Mesendoderm (in vitro differentiated cells): ENCODE data around the gene SLC1A2.

Experiments
- DNase-seq: peaks from one replicate; pipeline ENCODE4 v3.0.0; 2013
- H2AK5ac ChIP-seq: 2 replicates; pipeline ENCODE4 v1.6.1; 2013; ENCODE audit warnings: low read length, inconsistent platforms
- H2BK120ac ChIP-seq: 2 replicates; pipeline ENCODE4 v1.6.1; 2013; ENCODE audit warnings: low read depth, mild to moderate bottlenecking, low read length, moderate library complexity, mixed read lengths
- H2BK15ac ChIP-seq: replicated peaks from 2 replicates; pipeline ENCODE4 v1.6.1; 2013; ENCODE audit warnings: low read depth, mild to moderate bottlenecking, moderate library complexity
- H2BK5ac ChIP-seq: 2 replicates; pipeline ENCODE4 v1.6.1; 2013; ENCODE audit warnings: low read length, inconsistent platforms
- H3K18ac ChIP-seq: 2 replicates; pipeline ENCODE4 v1.6.1; 2013; ENCODE audit warnings: mild to moderate bottlenecking, low read length, mixed read lengths
- H3K23ac ChIP-seq: one replicate; pipeline ENCODE4 v1.6.1; 2013; ENCODE audit warnings: low read length
- H3K27ac ChIP-seq: 2 replicates; pipeline ENCODE4 v1.5.1; 2013; ENCODE audit warnings: low read depth, mild to moderate bottlenecking, inconsistent platforms, low read length, moderate library complexity
- H3K27me3 ChIP-seq: 2 replicates; pipeline ENCODE4 v1.6.1; 2013; ENCODE audit warnings: low read length, control low read depth, mild to moderate bottlenecking, inconsistent platforms; ENCODE audit not compliant: insufficient read depth, poor library complexity
- H3K36me3 ChIP-seq: 2 replicates; pipeline ENCODE4 v1.6.1; 2013; ENCODE audit warnings: low read length, inconsistent platforms; ENCODE audit not compliant: control insufficient read depth, insufficient read depth
- H3K4ac ChIP-seq: one replicate; pipeline ENCODE4 v1.6.1; 2013; ENCODE audit warnings: low read depth, mild to moderate bottlenecking, low read length, moderate library complexity
- H3K4me1 ChIP-seq: 2 replicates; pipeline ENCODE4 v1.6.1; 2013; ENCODE audit warnings: low read depth, low read length, inconsistent platforms; ENCODE audit not compliant: control insufficient read depth
- H3K4me2 ChIP-seq: 2 replicates; pipeline ENCODE4 v1.6.1; 2013; ENCODE audit warnings: low read length
- H3K4me3 ChIP-seq: 2 replicates; pipeline ENCODE4 v1.5.1; 2013; ENCODE audit warnings: mild to moderate bottlenecking, low read length
- H3K56ac ChIP-seq: one replicate; pipeline ENCODE4 v1.6.1; 2013; ENCODE audit warnings: low read length
- H3K79me1 ChIP-seq: 2 replicates; pipeline ENCODE4 v1.6.1; 2013; ENCODE audit warnings: low read length, inconsistent platforms
- H3K79me2 ChIP-seq: 2 replicates; pipeline ENCODE4 v1.6.1; 2013; ENCODE audit warnings: mild to moderate bottlenecking, low read length; ENCODE audit not compliant: control insufficient read depth, insufficient read depth
- H3K9ac ChIP-seq: 2 replicates; pipeline ENCODE4 v1.6.1; 2013; ENCODE audit warnings: low read length, inconsistent platforms
- H4K5ac ChIP-seq: one replicate; pipeline ENCODE4 v1.6.1; 2013; ENCODE audit warnings: low read length
- H4K8ac ChIP-seq: one replicate; pipeline ENCODE4 v1.6.1; 2013; ENCODE audit warnings: low read depth, mild to moderate bottlenecking, control low read depth, low read length, moderate library complexity
- WGBS: extraction: QIAGEN DNeasy Blood & Tissue Kit; methylation state at CpG from one replicate; pipeline ENCODE4 v1.1.7; 2013; ENCODE audit warnings: low lambda C conversion rate, missing lambda C conversion rate; ENCODE audit not compliant: insufficient coverage; ENCODE audit errors: extremely low coverage; 5-methylcytosine and 5-hydroxymethylcytosine counted together

The SLC1A2 gene

GRCh38 chr11:35316161-35316560 lies 103.2 kb downstream of the SLC1A2 start:
- WGBS = no CpG with 5 or more reads among the region's 2 CpGs

GRCh38 chr11:35313760-35314153 lies 105.6 kb downstream of the SLC1A2 start:
- H4K8ac ChIP-seq = no peak overlapping the region
- no peak overlapping the region for H3K56ac ChIP-seq
- no peak overlapping the region for H4K5ac ChIP-seq
- DNase-seq = no peak
- H3K36me3 ChIP-seq = no peaks in the 10 kb centered on the region
- H3K4me1 ChIP-seq = no peaks in the 10 kb centered on the region
- no peak overlapping the region for H3K9ac ChIP-seq
- no peak overlapping the region for H3K27ac ChIP-seq
- WGBS = no CpG with 5 or more reads among the region's 1 CpG
- H2BK15ac ChIP-seq = no peak overlapping the region
- H3K18ac ChIP-seq = no peak overlapping the region
- no peak overlapping the region for H2BK120ac ChIP-seq
- H3K79me1 ChIP-seq = no peaks in the 10 kb centered on the region
- no peak overlapping the region for H2AK5ac ChIP-seq
- H3K27me3 ChIP-seq = no peaks in the 10 kb centered on the region
- H3K23ac ChIP-seq = no peak overlapping the region
- H3K4me2 ChIP-seq = no peak overlapping the region
- H3K4me3 ChIP-seq = no peak overlapping the region
- no peak overlapping the region for H3K4ac ChIP-seq
- H3K79me2 ChIP-seq = no peaks in the 10 kb centered on the region
- no peak overlapping the region for H2BK5ac ChIP-seq

More at GRCh38 chr11:35316161-35316560, 103.2 kb downstream of the SLC1A2 start:
- Histone ChIP-seq H3K9ac (no peak overlapping the region), H4K5ac (no peak overlapping the region), H2BK5ac (no peak overlapping the region), H3K56ac (no peak overlapping the region), H3K4me2 (no peak overlapping the region), H3K4me3 (no peak overlapping the region), H2BK15ac (no peak overlapping the region), H3K4ac (no peak overlapping the region), H3K4me1 (peaks cover 9% of the 10 kb centered on the region), H3K18ac (no peak overlapping the region), H3K79me2 (no peaks in the 10 kb centered on the region), H3K23ac (no peak overlapping the region), H4K8ac (no peak overlapping the region), H2BK120ac (no peak overlapping the region), H3K36me3 (no peaks in the 10 kb centered on the region), H2AK5ac (no peak overlapping the region), H3K27me3 (no peaks in the 10 kb centered on the region), H3K79me1 (no peaks in the 10 kb centered on the region), H3K27ac (no peak overlapping the region)
- no peak for DNase-seq

- Histone ChIP-seq H3K4me2 (no peak overlapping the region), H4K8ac (no peak overlapping the region), H3K9ac (no peak overlapping the region), H3K27ac (no peak overlapping the region), H3K36me3 (no peaks in the 10 kb centered on the region), H2AK5ac (no peak overlapping the region), H2BK5ac (no peak overlapping the region), H3K56ac (no peak overlapping the region), H3K4ac (no peak overlapping the region), H3K23ac (no peak overlapping the region), H4K5ac (no peak overlapping the region), H3K18ac (no peak overlapping the region), H3K27me3 (no peaks in the 10 kb centered on the region), H3K79me1 (no peaks in the 10 kb centered on the region), H2BK15ac (no peak overlapping the region), H3K79me2 (no peaks in the 10 kb centered on the region), H2BK120ac (no peak overlapping the region), H3K4me3 (no peak overlapping the region), H3K4me1 (no peaks in the 10 kb centered on the region)
- DNase-seq = no peak
- WGBS = no CpG with 5 or more reads among the region's 7 CpGs
Observed at GRCh38 chr11:35313066-35313759, 106.1 kb downstream of the SLC1A2 start.

GRCh38 chr11:35311331-35311730 lies 108.0 kb downstream of the SLC1A2 start:
- Histone ChIP-seq H3K4ac (no peak overlapping the region), H3K23ac (no peak overlapping the region), H2BK5ac (no peak overlapping the region), H3K9ac (no peak overlapping the region), H3K27me3 (no peaks in the 10 kb centered on the region), H3K4me1 (no peaks in the 10 kb centered on the region), H4K5ac (no peak overlapping the region), H3K27ac (no peak overlapping the region), H3K56ac (no peak overlapping the region), H3K4me2 (no peak overlapping the region), H2BK120ac (no peak overlapping the region), H3K4me3 (no peak overlapping the region), H3K36me3 (no peaks in the 10 kb centered on the region), H3K18ac (no peak overlapping the region), H4K8ac (no peak overlapping the region), H3K79me2 (no peaks in the 10 kb centered on the region), H2AK5ac (no peak overlapping the region), H3K79me1 (no peaks in the 10 kb centered on the region), H2BK15ac (no peak overlapping the region)
- WGBS = no CpG with 5 or more reads among the region's 3 CpGs
- no peak for DNase-seq

- H3K56ac ChIP-seq = no peak overlapping the region
- H4K5ac ChIP-seq = no peak overlapping the region
- H3K27me3 ChIP-seq = no peaks in the 10 kb centered on the region
- no peak overlapping the region for H2AK5ac ChIP-seq
- H3K23ac ChIP-seq = no peak overlapping the region
- no peaks in the 10 kb centered on the region for H3K4me1 ChIP-seq
- no peak for DNase-seq
- H3K4me3 ChIP-seq = no peak overlapping the region
- H4K8ac ChIP-seq = no peak overlapping the region
- no peak overlapping the region for H3K18ac ChIP-seq
- H3K4ac ChIP-seq = no peak overlapping the region
- no peak overlapping the region for H3K27ac ChIP-seq
- no peaks in the 10 kb centered on the region for H3K36me3 ChIP-seq
- H3K4me2 ChIP-seq = no peak overlapping the region
- no peak overlapping the region for H2BK15ac ChIP-seq
- no peak overlapping the region for H2BK5ac ChIP-seq
- no peaks in the 10 kb centered on the region for H3K79me1 ChIP-seq
- no peak overlapping the region for H2BK120ac ChIP-seq
- no peak overlapping the region for H3K9ac ChIP-seq
- H3K79me2 ChIP-seq = no peaks in the 10 kb centered on the region
- no CpG with 5 or more reads among the region's 9 CpGs for WGBS
Observed at GRCh38 chr11:35308157-35308556, 111.2 kb downstream of the SLC1A2 start.

GRCh38 chr11:35307221-35307621 lies 112.1 kb downstream of the SLC1A2 start:
- DNase-seq = no peak
- H3K79me1 ChIP-seq = no peaks in the 10 kb centered on the region
- no CpG with 5 or more reads among the region's 4 CpGs for WGBS
- H3K4me1 ChIP-seq = no peaks in the 10 kb centered on the region
- H2AK5ac ChIP-seq = no peak overlapping the region
- no peak overlapping the region for H3K9ac ChIP-seq
- no peak overlapping the region for H3K4ac ChIP-seq
- no peak overlapping the region for H3K56ac ChIP-seq
- no peaks in the 10 kb centered on the region for H3K27me3 ChIP-seq
- no peak overlapping the region for H3K4me2 ChIP-seq
- no peaks in the 10 kb centered on the region for H3K36me3 ChIP-seq
- H3K18ac ChIP-seq = no peak overlapping the region
- H4K5ac ChIP-seq = no peak overlapping the region
- no peak overlapping the region for H3K23ac ChIP-seq
- H2BK5ac ChIP-seq = no peak overlapping the region
- H3K27ac ChIP-seq = no peak overlapping the region
- no peak overlapping the region for H2BK15ac ChIP-seq
- no peaks in the 10 kb centered on the region for H3K79me2 ChIP-seq
- no peak overlapping the region for H4K8ac ChIP-seq
- no peak overlapping the region for H3K4me3 ChIP-seq
- H2BK120ac ChIP-seq = no peak overlapping the region
